GM21528 (cell line): ENCODE results near the gene KIAA1671.
"Not testable (repeated sequence)": the region's sequence is repeated elsewhere in the genome, so short reads cannot be mapped to it uniquely, and the experiment has no call there.

Experiments
- ATAC-seq: cut with Tn5 transposase; IDR thresholded peaks from one replicate; pipeline ENCODE4 v1.9.1; 2021; ENCODE audit warnings: mild to moderate bottlenecking, moderate library complexity; ENCODE audit not compliant: unreplicated experiment, low FRiP score

KIAA1671 gene

DNA sequence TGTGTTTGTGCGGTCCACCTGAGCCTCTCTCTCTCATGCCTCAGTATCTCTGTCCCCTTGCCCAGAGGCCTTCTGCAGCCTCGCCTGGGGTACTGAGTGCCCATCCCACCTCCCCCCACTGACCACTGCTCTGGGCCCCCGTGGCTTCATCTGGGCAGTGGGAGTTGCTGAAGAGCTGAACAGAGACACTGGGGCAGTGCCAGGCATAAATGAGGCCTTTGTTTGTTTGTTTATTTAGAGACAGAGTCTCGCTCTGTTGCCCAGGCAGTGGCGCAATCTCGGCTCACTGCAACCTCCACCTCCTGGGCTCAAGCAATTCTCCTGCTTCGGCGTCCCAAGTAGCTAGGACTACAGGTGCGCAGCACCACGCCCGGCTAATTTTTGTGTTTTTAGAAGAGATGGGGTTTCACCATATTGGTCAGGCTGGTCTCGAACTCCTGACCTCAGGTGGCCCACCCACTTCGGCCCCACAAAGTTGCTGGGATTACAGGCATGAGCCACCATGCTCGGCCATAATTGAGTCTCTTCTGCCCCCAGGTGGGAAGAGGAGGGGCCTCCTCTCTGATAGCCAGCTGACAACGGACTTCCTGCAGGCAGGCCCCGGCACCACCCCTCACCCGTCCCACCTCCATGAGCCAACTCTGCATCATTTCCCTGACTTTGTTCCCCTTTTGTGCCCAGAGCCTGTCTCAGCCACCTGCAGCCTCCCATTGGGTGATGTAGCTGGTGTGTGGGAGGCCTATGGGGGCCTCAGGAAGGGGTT is 256.4 kb downstream of the KIAA1671 start:
- no peak for ATAC-seq

DNA sequence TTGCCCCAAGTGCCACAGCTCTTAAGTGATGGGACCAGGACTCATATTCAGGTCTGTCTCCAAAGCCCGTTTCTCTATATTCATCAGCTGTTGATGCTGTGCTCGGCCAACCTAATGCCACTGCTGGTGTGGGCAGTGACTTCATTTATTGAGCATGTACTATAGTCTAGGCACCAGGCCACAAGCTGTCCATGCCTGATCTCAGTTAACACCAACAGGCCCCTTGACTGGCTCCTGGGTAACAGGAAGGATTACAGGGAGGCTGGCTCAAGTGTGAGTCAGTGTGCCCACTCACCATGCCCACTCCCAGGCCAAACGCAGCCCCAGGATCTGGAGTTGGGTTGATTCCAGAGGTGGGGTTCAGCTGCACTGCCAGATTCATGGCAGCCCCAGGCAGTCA is 258.3 kb downstream of the KIAA1671 start:
- no peak for ATAC-seq

DNA sequence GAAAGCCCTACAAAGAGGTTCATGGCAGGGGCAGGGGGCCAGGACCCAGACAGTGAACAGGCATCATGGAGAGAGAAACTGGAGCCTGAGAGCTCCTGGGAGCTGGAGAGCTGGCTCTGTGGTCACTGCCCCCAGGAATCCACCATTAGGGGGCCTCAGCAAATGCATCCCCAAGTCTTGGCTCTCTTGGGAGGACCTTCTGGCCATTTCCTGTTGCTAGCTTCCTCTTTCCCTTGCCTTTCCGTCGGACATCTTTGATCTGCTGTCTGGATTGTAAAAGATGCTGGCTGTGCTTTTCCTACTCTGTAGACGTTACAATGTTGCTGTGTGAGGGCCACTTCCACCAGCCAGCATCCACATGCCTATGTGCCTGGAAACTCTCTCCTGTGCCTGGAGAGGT is 259.8 kb downstream of the KIAA1671 start:
- no peak for ATAC-seq

DNA sequence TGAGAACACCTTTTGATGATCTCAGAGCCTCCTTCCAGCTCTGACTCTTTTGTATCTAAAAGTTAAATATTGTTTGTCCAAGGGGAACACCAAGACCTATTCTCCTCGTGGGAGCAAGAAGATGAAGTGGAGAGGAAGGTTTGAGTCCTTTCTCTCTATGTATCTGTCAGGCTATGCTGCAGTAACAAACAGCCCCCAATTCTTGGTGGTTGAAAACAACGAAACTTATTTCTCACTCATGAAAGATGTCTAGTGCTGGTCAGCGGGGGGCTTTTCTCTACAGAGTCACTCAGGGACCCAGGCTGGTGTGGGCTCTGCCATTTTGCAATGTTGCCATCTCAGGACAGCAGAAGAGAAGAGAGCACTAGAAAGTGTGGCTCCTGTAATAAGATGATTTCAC is 260.7 kb downstream of the KIAA1671 start:
- ATAC-seq = no peak

DNA sequence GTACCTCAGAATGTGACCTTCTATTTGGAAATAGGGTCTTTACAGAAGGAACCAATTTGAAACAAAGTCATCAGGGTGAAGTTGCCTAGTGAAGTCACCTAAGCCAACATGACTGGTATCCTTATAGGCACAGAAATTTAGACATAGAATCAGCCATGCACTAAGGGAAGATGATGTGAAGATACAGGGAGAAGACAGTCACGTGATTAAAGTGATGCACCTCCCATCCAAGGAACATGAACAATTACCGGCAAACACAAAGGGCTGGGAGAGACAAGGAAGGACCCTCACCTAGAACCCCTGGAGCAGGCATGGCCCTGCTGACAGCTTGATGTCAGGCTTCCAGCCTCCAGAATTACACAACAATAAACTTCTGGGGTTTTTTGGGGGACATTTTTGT is 263.7 kb downstream of the KIAA1671 start:
- ATAC-seq = no peak

DNA sequence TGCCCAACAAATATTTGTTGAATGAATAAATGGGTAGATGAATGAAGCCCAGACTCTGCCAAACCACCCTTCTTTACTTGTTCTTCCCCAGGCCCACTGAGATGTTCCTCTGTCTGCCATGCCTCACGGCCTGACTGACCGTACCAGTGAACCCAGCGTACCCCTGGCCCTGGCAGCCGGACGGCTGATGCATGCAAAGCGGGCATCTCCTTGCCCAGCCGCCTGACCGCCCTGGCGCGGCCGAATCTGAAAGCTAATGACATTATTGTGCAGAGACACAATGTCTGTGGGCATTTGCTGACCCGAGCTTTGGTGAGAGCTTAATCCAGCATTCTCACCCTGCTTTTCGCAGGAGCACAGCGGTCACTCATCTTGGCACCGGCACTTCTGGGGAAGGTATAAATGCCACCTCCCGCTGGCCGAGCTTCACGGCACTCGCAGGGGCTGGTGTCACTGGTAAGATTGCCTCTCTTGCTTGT is 266.7 kb downstream of the KIAA1671 start, which contains the start of gene CRYBB2:
Gene CRYBB2, plus strand, starts transcription at position 429 of the 479 bp plus-strand sequence. CDS start 1,791 bp downstream, outside the sequence.
- ATAC-seq = no peak

DNA sequence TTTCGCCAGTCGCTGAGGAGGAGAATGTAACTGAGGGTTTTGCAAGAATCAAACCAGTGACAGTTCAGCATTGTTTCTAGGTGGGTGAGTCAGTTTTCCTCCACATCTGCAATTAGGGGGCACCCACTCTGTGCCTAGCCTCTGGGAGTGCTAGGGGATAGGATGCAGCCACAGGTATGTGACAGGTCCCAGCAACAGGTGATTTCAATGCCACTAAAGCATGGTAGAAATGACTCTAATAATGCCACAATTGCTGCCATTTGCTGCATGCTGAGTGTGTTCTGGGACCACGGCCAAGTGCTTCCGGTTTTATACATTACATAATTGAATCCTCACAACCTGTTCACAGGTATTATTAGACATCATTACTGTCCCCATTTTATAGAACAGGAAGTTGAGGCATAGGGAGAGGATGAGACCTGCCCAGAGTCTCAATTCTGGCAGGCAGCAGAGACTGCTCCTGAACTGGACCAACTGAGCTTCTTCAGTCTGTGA is 267.5 kb downstream of the KIAA1671 start:
- ATAC-seq = no peak

DNA sequence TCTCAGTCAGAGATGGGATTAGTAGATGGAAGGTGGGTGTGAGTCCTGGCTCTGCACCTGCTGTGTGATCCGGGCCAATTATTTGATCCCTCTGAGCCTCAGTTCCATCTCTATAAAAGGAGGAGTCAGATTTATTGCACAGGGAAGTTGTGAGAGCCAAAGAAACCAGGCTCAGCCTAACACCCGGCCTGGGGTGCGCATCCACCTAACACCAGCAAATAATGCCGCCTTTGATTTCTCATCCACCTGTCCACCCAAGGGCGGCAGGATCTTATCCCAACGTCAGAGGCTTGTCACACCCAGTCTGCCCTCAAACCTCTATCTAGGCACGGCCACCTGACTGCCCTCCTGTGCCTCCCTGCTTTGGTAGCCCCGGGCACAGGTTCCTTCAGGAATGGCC is 269.3 kb downstream of the KIAA1671 start:
- no peak for ATAC-seq

DNA sequence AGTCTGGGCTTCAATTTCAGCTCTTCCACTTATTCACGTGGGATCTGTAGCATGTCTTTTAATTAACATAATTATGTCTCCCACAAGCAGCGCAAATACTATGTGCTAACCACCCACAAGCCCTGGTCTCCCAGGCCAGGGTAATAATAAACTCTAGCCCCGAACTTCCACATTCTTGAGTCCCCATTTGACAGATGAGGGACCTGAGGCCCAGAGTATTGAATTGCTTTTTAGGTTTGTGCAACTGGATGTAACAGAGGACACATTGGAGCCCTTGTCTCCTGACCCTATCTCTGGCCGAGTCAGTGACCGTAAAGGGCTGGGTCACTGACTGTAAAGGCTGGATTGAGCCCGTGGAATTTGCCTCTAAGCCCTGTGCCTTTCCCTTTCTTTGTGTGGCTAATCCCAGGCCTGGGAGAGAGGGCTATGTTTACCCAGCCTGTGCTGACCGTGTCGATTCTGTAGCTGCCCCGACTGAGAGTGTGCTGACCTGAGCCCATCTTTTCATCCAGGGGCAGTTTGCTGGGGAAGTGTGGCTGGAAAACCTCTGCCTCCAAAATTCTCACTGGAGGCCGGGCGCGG is 270.8 kb downstream of the KIAA1671 start:
- no peak for ATAC-seq

DNA sequence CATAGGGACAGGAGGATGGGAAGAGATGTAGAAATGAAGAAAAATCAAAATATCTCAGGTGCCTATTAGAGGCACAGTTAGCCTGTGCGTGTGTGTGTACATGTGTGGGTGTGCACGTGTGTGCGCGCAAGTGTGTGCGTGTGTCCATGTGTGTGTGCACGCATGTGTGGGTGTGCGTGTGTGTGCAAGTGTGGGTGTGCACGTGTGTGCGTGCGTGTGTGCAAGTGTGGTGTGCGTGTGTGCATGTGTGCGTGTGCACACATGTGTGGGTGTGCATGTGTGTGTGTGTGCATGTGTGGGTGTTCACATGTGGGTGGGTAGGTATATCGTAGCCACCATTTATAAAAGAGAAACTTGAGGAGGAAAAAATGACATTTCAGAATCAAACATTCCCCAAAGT is 276.3 kb downstream of the KIAA1671 start:
- no peak for ATAC-seq

DNA sequence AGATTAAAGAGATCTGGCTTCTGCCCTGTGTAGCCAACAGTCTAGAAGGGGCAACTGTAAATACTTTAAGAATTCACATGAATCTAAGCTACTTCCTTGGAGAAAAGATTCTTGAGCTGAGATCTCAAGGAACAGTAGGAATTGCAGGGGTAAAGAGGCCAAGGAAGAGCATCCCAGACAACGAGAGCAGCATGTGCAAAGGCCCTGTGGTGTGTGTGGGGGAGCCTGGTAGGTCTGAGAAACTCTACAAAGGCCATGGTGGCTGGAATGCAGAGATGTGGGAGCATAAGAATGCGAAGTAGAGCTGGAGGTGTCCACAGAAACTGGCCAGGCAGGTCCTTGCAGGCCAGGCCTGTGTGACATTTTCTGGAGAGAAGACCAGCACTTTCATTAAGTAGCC is 278.2 kb downstream of the KIAA1671 start:
- not testable (repeated sequence) for ATAC-seq

DNA sequence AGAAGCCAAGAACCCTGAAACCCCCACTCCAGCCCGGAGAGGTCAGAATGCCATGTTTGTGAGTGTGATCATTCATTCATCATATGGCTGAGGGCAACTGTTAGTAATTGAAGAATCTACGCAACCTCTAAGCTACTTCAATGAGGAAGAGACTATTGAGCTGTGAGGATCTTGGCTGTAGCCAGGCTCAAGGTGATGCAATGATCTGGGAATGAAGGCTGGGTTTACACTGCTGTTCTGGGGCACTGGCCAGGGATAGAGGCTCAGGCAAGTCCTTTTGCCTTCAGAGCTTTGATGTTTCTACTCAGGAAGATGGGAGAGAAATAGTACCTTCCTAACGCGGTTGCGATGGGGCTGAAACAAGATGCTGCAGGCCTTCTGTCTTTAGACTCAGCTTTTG is 279.8 kb downstream of the KIAA1671 start:
- ATAC-seq = no peak

DNA sequence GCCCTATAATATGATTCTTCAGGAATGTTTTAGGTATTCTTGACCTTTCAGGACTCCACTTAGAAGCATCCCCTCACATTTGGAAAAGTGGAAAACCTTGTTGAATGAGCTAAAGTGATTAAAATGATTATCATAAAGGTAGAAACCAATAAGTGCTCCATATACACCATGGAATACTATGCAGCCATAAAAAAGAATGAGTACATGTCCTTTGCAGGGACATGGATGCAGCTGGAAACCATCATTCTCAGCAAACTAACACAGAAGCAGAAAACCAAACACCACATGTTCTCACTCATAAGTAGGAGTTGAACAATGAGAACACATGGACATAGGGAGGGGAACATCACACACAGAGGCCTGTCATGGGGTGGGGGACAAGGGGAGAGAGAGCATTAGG is 281.2 kb downstream of the KIAA1671 start:
- ATAC-seq = not testable (repeated sequence)

DNA sequence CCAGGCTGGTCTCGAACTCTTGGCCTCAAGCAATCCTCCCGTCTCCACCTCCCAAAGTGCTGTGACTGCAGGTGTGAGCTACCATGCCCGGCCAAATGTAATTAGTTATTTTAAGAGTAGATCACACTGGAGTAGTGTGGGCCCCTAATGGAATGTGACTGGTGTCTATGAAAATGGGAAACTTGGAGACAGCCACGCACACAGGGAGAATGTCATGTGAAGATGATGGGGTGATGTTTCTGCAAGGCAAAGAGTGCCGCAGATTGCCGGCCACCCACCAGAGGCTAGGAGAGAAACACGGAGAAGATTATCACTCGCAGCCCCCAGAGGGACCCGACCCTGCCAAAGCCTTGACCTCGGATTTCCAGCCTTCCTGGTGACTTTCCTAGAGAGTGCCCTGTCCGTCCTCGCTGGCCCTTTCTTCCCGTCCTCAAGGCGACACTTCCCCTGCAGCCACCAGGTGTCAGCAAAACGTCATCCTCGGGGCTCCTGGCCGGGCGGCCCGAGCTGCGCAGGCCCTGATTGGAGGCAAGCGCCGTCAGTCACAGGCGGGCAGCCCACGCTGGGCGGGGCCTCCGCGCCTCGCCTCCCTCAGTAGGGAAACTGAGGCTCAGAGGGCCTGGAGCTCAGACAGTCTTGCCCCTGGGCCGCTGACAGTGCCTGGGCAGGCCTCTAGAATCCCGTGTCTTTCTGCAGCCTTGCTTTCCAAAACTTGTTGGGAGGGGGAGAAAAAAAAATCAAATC is 283.2 kb downstream of the KIAA1671 start:
- no peak for ATAC-seq

DNA sequence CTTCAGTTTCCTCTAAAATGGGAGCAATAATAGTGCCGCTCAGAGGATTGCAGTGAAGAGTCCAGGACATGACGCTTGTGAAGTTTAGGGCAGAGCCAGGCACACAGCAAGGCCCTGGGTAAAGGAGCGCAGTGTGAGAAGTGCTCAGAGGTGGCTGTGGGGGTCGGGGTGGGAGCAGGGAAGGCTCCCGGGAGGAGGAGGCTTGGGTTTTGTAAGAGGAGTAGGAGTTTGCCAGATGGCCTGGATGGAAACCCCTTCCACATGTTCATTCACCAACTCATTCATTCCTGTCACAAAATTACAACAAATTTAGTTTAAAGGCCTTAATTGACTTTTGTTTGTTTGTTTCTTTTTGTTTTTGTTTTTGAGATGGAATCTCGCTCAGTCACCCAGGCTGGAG is 283.9 kb downstream of the KIAA1671 start:
- ATAC-seq = no peak

DNA sequence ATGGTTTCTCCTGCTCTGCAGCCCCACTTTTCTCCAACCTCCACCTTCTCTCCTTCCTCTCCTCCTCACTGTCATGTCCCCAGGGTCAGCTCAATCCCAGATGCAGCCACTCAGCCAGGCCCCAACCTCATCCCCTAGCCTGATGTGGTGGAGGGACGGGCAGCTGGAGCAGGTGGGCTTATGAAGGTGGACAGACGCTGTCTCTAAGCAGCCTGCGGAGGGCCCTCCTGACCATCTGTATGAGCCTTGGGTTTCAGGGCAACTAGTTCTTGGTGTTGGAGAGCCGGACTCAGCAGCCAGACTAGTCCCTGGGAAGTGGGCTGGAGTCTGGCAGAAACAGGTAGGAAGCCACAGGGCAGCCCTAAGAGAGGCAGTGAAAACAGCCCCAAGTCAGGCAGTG is 285.0 kb downstream of the KIAA1671 start:
- no peak for ATAC-seq

DNA sequence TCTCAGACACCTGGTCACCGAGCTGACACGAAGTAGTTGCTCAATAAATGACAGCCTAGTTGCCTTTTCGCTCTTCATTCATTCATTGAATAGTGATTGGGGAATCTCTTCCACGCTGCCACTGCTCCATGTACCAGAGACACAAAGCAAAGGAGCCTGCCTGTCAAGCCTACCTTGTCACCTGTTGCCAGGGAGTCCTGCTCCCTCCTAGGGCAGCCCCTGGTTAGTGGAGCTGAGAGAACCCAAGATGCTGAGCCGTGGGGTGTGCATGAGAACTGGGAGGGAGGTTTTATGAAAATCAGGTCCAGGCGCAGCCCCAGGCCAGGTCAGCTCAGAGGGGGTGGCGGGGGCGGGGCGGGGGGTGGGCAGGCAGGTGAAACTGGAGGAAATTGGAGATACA is 285.5 kb downstream of the KIAA1671 start:
- ATAC-seq = not testable (repeated sequence)
